WERI-Rb-1 (cell line): ENCODE data around the gene SLC24A4.

Experiments
- DNase-seq: peaks from one replicate; pipeline ENCODE4 v3.0.0-alpha.2; 2020
- H3K27ac ChIP-seq: fragments of 250-450 bp; sonication (Bioruptor Pico); 2 replicates; pipeline ENCODE4 v1.5.1; 2020; ENCODE audit warnings: mild to moderate bottlenecking, moderate library complexity
- H3K27me3 ChIP-seq: fragments of 250-450 bp; sonication (Bioruptor Pico); 2 replicates; pipeline ENCODE4 v1.5.1; 2021; ENCODE audit warnings: mild to moderate bottlenecking, low read depth, moderate library complexity; ENCODE audit not compliant: insufficient read depth, severe bottlenecking
- H3K36me3 ChIP-seq: fragments of 250-450 bp; sonication (Bioruptor Pico); 2 replicates; pipeline ENCODE4 v1.5.1; 2020; ENCODE audit warnings: mild to moderate bottlenecking, moderate library complexity
- H3K4me3 ChIP-seq: 2 replicates; pipeline ENCODE4 v1.5.1; 2011; ENCODE audit warnings: low read depth, mild to moderate bottlenecking, control low read depth, low read length
- H3K9me3 ChIP-seq: fragments of 250-450 bp; sonication (Bioruptor Pico); 2 replicates; pipeline ENCODE4 v1.5.1; 2021; ENCODE audit warnings: mild to moderate bottlenecking, moderate library complexity; ENCODE audit not compliant: severe bottlenecking
- TF ChIP-seq, protein P1 (sequence below): IDR thresholded peaks from 2 replicates; pipeline ENCODE4 v1.5.1; 2011; ENCODE audit warnings: low read depth, mild to moderate bottlenecking, control low read depth, inconsistent platforms, low read length

Gene SLC24A4

DNA sequence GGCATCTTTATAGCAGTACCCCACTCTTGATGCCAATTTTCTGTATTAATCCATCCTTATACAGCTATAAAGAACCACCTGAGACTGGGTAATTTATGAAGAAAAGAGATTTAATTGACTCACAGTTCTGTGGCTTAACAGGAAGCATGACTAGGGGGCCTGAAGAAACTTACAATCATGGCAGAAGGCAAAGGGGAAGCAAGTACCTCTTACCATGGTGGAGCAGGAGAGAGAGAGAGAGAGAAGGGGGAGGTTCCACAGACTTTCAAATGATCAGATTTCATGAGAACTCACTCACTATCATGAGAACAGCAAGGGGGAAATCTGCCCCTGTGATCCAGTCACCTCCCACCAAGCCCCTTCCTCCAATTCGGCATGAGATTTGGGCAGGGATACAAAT, 84.4 kb downstream of the SLC24A4 start:
- Histone ChIP-seq H3K27ac (no peak overlapping the region), H3K4me3 (no peak overlapping the region), H3K36me3 (no peaks in the 10 kb centered on the region), H3K27me3 (no peaks in the 10 kb centered on the region), H3K9me3 (peaks cover 19% of the 10 kb centered on the region)
- DNase-seq = no peak
- TF ChIP-seq, protein P1, sequence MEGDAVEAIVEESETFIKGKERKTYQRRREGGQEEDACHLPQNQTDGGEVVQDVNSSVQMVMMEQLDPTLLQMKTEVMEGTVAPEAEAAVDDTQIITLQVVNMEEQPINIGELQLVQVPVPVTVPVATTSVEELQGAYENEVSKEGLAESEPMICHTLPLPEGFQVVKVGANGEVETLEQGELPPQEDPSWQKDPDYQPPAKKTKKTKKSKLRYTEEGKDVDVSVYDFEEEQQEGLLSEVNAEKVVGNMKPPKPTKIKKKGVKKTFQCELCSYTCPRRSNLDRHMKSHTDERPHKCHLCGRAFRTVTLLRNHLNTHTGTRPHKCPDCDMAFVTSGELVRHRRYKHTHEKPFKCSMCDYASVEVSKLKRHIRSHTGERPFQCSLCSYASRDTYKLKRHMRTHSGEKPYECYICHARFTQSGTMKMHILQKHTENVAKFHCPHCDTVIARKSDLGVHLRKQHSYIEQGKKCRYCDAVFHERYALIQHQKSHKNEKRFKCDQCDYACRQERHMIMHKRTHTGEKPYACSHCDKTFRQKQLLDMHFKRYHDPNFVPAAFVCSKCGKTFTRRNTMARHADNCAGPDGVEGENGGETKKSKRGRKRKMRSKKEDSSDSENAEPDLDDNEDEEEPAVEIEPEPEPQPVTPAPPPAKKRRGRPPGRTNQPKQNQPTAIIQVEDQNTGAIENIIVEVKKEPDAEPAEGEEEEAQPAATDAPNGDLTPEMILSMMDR = no peak

DNA sequence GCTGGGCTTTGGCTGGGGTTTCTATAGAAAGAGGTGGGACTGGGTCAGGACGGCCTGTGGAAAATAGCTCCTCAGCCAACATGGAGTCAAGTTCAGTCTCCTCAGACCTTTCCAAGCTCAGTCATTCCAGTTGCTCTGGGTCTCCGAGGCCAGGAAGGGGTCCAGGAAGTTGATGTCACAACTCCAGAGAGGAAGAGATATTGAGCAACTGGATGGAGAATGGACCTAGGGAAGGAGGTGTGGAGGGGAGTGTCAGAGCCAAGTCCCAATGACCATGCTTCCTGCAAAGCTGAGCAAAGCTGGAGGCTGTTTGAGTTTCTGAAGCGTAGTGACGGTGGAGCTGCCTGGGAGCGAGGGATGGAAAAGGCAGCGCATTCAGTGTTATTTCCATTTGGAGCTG, 86.1 kb downstream of the SLC24A4 start:
- Histone ChIP-seq H3K36me3 (no peaks in the 10 kb centered on the region), H3K4me3 (no peak overlapping the region), H3K27me3 (no peaks in the 10 kb centered on the region), H3K27ac (no peak overlapping the region), H3K9me3 (peaks cover 13% of the 10 kb centered on the region)
- TF ChIP-seq, protein P1 = no peak
- no peak for DNase-seq

DNA sequence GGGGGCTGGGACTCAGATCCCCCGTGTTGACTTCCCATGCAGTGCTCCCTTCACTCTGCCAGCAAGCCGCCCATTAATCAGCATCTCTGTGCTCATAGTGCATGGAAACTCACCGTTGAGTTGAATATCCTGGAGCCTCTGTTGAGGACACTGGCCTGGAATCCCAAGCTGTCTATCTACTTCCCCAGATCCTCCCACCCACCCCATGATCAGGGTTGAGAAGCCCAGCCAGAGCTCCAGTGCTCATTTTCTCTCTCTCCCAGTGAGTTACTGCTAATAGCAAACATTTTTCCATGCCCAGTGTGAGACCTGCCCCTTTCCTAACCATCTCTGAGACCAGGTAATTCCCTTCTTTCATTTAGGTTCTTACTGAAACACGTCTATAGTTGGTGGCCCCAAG, 88.2 kb downstream of the SLC24A4 start:
- Histone ChIP-seq H3K27me3 (no peaks in the 10 kb centered on the region), H3K9me3 (peaks cover 9% of the 10 kb centered on the region), H3K36me3 (no peaks in the 10 kb centered on the region), H3K4me3 (no peak overlapping the region), H3K27ac (no peak overlapping the region)
- no peak for DNase-seq
- TF ChIP-seq, protein P1 = no peak

DNA sequence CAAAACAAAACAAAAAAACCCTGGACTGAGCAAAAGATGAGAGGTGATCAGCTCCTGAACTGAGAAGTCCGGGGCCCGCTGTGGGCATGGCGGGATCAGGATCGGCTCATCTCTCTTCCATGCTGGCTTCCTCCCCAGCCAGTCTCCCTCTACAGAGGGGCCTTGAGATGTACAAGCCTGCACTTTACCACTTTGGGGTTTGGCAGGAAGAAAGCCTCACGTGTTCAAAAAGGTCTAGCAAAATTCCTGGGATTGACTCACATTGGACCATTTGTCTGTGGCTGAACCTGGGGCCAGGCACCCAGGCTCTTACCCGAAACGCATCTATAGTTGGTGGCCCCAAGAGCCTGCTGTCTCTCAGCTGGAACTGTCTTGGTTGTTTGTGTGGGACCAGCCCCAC, 89.0 kb downstream of the SLC24A4 start:
- DNase-seq = no peak
- Histone ChIP-seq H3K27ac (peak overlapping the region; percentile 57; the same call in 1 of the 2 replicates), H3K36me3 (no peaks in the 10 kb centered on the region), H3K4me3 (no peak overlapping the region), H3K27me3 (no peaks in the 10 kb centered on the region), H3K9me3 (peaks cover 1% of the 10 kb centered on the region)
- TF ChIP-seq, protein P1 = no peak

DNA sequence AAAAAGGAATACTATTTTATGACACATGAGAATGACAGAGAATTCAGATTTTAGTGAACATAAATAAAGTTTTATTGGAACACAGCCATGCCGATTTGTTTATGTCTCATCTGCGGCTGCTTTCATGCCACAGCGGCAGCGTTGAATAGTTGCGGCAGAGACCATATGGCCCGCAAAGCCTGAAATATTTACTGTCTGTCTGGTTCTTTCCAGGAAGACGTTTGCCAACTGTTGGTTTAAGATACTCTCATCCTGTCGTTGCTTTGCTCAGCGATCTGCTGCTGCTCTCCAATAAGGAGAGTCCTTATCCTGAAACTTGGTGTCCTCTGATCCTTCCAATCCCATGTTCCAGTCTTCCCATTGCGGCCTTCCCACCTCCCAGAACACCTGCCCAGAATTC, 89.9 kb downstream of the SLC24A4 start:
- H3K27ac ChIP-seq = peak overlapping the region; percentile 57
- peak; percentile 54 for DNase-seq
- H3K9me3 ChIP-seq = no peaks in the 10 kb centered on the region
- peak overlapping the region; percentile 25 for H3K4me3 ChIP-seq
- H3K27me3 ChIP-seq = no peaks in the 10 kb centered on the region
- H3K36me3 ChIP-seq = no peaks in the 10 kb centered on the region
- TF ChIP-seq, protein P1 = no peak

DNA sequence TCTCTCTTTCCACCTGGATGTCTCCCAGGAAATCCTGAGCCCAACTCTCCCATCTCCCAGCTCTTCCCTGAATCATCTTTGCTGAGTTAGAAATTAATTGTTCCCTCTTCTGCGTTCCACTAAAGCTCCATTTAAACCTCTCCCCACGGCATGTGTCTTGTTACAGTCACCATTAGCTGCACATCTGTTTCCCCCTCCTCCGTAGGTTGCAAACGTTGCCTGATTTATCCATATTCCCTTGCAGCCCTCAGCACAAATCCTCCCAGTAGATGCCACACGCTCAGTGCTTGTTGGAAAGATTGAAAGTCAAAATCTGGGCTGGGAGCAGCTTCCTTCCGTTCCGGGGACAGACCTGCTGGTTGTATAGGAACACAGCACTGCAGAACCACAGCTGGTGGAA, 90.4 kb downstream of the SLC24A4 start:
- H3K27ac ChIP-seq = peak overlapping the region; percentile 57
- H3K4me3 ChIP-seq = peak overlapping the region; percentile 25
- H3K36me3 ChIP-seq = no peaks in the 10 kb centered on the region
- no peak for DNase-seq
- no peaks in the 10 kb centered on the region for H3K9me3 ChIP-seq
- H3K27me3 ChIP-seq = no peaks in the 10 kb centered on the region
- TF ChIP-seq, protein P1 = no peak
